Measurements from ENCODE around the gene PNPLA5. TPM values are rescaled to one million over a fixed set of nuclear protein-coding genes. Genes with fewer than 3 reads are reported as not detected.

Gene PNPLA5
- polyA plus RNA-seq, 1 donor (not counting 4 experiments of a cell fraction or from before 2014, with no cell fraction given) = not detected

- TF ChIP-seq EZH2 (IDR thresholded peaks at IDR 0.05; ENCODE audit: low read length) (no peak), CTCF (optimal IDR thresholded peaks at IDR 0.05 in 1 of 3, IDR thresholded peaks at IDR 0.05 in 1 of 3, conservative IDR thresholded peaks at IDR 0.05 in 1 of 3; ENCODE audit: extremely low read depth in 1 of 3, insufficient read depth in 2 of 3, low read length in 3 of 3) (no peak)
- H3K79me2 ChIP-seq (ENCODE audit: control insufficient read depth, insufficient read depth, low read length) = no peaks in the 10 kb centered on the region
- dilution Hi-C loops (cut with MboI; ENCODE audit: extremely low pct_ligation_motif_present, low sequenced_read_pairs) = no loop called here
- no peak for DNase-seq (ENCODE audit: low read depth, low spot score)
- no peaks in the 10 kb centered on the region for H4K20me1 ChIP-seq (ENCODE audit: control insufficient read depth, extremely low read depth, insufficient read depth, low read length)
- H3K9me1 ChIP-seq (ENCODE audit: control insufficient read depth, extremely low read depth, insufficient read depth, low read length) = no peaks in the 10 kb centered on the region
- no peak overlapping the region for H2AFZ ChIP-seq (ENCODE audit: control insufficient read depth, low read length)
- H3K9me3 ChIP-seq (ENCODE audit: control insufficient read depth, low read depth, low read length) = no peaks in the 10 kb centered on the region
- FAIRE-seq = no peak
- H3K4me2 ChIP-seq (ENCODE audit: control insufficient read depth, extremely low read depth, insufficient read depth, low read depth, low read length) = no peak overlapping the region
- H3K36me3 ChIP-seq (ENCODE audit: control insufficient read depth in 2 of 2, extremely low read depth in 1 of 2, insufficient read depth in 2 of 2, low read length in 2 of 2) = no peaks in the 10 kb centered on the region
- peaks cover 34% of the 10 kb centered on the region for H3K27me3 ChIP-seq (ENCODE audit: control insufficient read depth, extremely low read depth, insufficient read depth, low read length)
- no peaks in the 10 kb centered on the region for H3K4me1 ChIP-seq (ENCODE audit: control insufficient read depth, extremely low read depth, insufficient read depth, low read length)
- no peak overlapping the region for H3K4me3 ChIP-seq (ENCODE audit: control insufficient read depth in 2 of 3, extremely low read depth in 1 of 3, insufficient read depth in 2 of 3, low read depth in 1 of 3, low read length in 3 of 3)
- H3K9ac ChIP-seq (ENCODE audit: control insufficient read depth, extremely low read depth, insufficient read depth, low read length) = no peak overlapping the region
- H3K27ac ChIP-seq (ENCODE audit: control insufficient read depth, insufficient read depth, low read length) = no peak overlapping the region
Observed at GRCh38 chr22:43860831-43861230, 31.0 kb downstream of the PNPLA5 start.

- no peaks in the 10 kb centered on the region for H3K79me2 ChIP-seq (ENCODE audit: control insufficient read depth, insufficient read depth, low read length)
- dilution Hi-C loops (cut with MboI; ENCODE audit: extremely low pct_ligation_motif_present, low sequenced_read_pairs) = no loop called here
- no peak overlapping the region for H2AFZ ChIP-seq (ENCODE audit: control insufficient read depth, low read length)
- H3K27me3 ChIP-seq (ENCODE audit: control insufficient read depth, extremely low read depth, insufficient read depth, low read length) = peaks cover 34% of the 10 kb centered on the region
- H3K36me3 ChIP-seq (ENCODE audit: control insufficient read depth in 2 of 2, extremely low read depth in 1 of 2, insufficient read depth in 2 of 2, low read length in 2 of 2) = no peaks in the 10 kb centered on the region
- FAIRE-seq (no peak), DNase-seq (ENCODE audit: low read depth, low spot score) (no peak)
- H3K4me2 ChIP-seq (ENCODE audit: control insufficient read depth, extremely low read depth, insufficient read depth, low read depth, low read length) = no peak overlapping the region
- H3K9me3 ChIP-seq (ENCODE audit: control insufficient read depth, low read depth, low read length) = no peaks in the 10 kb centered on the region
- H3K27ac ChIP-seq (ENCODE audit: control insufficient read depth, insufficient read depth, low read length) = no peak overlapping the region
- H3K4me1 ChIP-seq (ENCODE audit: control insufficient read depth, extremely low read depth, insufficient read depth, low read length) = no peaks in the 10 kb centered on the region
- no peaks in the 10 kb centered on the region for H4K20me1 ChIP-seq (ENCODE audit: control insufficient read depth, extremely low read depth, insufficient read depth, low read length)
- no peak for TF ChIP-seq CTCF (optimal IDR thresholded peaks at IDR 0.05 in 1 of 3, IDR thresholded peaks at IDR 0.05 in 1 of 3, conservative IDR thresholded peaks at IDR 0.05 in 1 of 3; ENCODE audit: extremely low read depth in 1 of 3, insufficient read depth in 2 of 3, low read length in 3 of 3)
- TF ChIP-seq EZH2 (IDR thresholded peaks at IDR 0.05; ENCODE audit: low read length) = no peak
- no peak overlapping the region for H3K9ac ChIP-seq (ENCODE audit: control insufficient read depth, extremely low read depth, insufficient read depth, low read length)
- no peaks in the 10 kb centered on the region for H3K9me1 ChIP-seq (ENCODE audit: control insufficient read depth, extremely low read depth, insufficient read depth, low read length)
- H3K4me3 ChIP-seq (ENCODE audit: control insufficient read depth in 2 of 3, extremely low read depth in 1 of 3, insufficient read depth in 2 of 3, low read depth in 1 of 3, low read length in 3 of 3) = no peak overlapping the region
Observed at GRCh38 chr22:43860126-43860525, 31.7 kb downstream of the PNPLA5 start.
